ENCODE results near the gene PXMP2. TPM values are rescaled to one million over a fixed set of nuclear protein-coding genes. Genes with fewer than 3 reads are reported as not detected.

PXMP2 gene
- total RNA-seq, 1 experiment from 2014 or later: 17.8 TPM

DNA sequence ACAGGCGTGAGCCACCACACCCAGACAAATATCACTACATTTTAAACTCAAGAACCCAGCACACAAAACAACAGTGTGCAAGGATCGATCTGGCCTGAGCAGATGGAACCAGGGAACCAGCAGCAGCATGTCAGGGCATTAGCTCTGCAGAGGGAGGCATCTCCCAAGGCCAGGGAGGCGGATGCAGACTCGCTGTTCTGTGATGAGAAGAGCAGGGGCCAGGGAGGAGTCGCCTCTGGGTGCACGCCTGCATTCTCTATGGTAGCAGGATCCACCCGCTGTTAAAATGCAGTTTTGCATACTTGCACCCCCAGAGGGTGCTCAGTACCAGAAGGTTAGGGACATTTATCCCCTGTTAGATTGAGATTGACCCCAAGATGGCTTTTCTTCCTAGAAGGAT lies 41.1 kb downstream of the PXMP2 start:
- H3K9me3 Mint-ChIP-seq: peaks cover 13 to 16% of the 10 kb centered on the region in 2 experiments
- Histone ChIP-seq H3K27ac (ENCODE audit: insufficient read length, low read depth, low read length) (no peak overlapping the region), H2AK5ac (ENCODE audit: insufficient read length, low read length) (no peak overlapping the region), H3K9me3 (ENCODE audit: control insufficient read depth, low read depth, low read length) (no peaks in the 10 kb centered on the region), H2BK12ac (ENCODE audit: insufficient read length, low read depth, low read length) (no peak overlapping the region), H4K8ac (replicated peaks; ENCODE audit: insufficient read length, low read depth, low read length) (no peak overlapping the region), H3K56ac (ENCODE audit: insufficient read length, low read depth, low read length) (no peak overlapping the region), H3K14ac (ENCODE audit: insufficient read depth, low read length) (no peak overlapping the region), H3K9ac (ENCODE audit: extremely low read depth, insufficient read length, low read length) (no peak overlapping the region), H3K4me1 (ENCODE audit: insufficient read depth, low read length) (no peaks in the 10 kb centered on the region), H3T11ph (ENCODE audit: low read length) (no peak overlapping the region), H3K4me2 (ENCODE audit: insufficient read depth, insufficient read length, low read length) (no peak overlapping the region), H2BK15ac (ENCODE audit: low read depth, low read length) (no peak overlapping the region), H2BK20ac (ENCODE audit: low read depth, low read length, poor library complexity, severe bottlenecking) (no peak overlapping the region), H2AFZ (ENCODE audit: low read length) (no peak overlapping the region), H2BK120ac (ENCODE audit: low read depth, low read length, poor library complexity, severe bottlenecking) (no peak overlapping the region), H3K18ac (ENCODE audit: insufficient read length, low read depth, low read length) (no peak overlapping the region), H3K27me3 (ENCODE audit: insufficient read depth, low read length) (no peaks in the 10 kb centered on the region), H3K79me1 (ENCODE audit: insufficient read depth, low read depth, low read length, poor library complexity, severe bottlenecking) (no peaks in the 10 kb centered on the region), H4K5ac (ENCODE audit: insufficient read length, low read depth, low read length) (no peak overlapping the region), H4K20me1 (ENCODE audit: control insufficient read depth, insufficient read depth, insufficient read length) (no peaks in the 10 kb centered on the region), H2BK5ac (ENCODE audit: insufficient read length, low read length) (no peak overlapping the region), H3K23me2 (ENCODE audit: insufficient read length, low read depth, low read length, poor library complexity, severe bottlenecking) (no peaks in the 10 kb centered on the region), H3K23ac (ENCODE audit: insufficient read length, low read depth, low read length) (no peak overlapping the region), H4K91ac (ENCODE audit: insufficient read length, low read depth, low read length) (no peak overlapping the region), H3K79me2 (ENCODE audit: insufficient read depth, low read length) (no peaks in the 10 kb centered on the region), H3K4ac (ENCODE audit: low read depth, low read length) (no peak overlapping the region)
- WGBS (ENCODE audit: extremely low coverage, insufficient read length, low lambda C conversion rate): no CpG with 5 or more reads among the region's 7 CpGs
- peaks cover 79 to 95% (median 94%) of the 10 kb centered on the region in 3 experiments for H3K36me3 Mint-ChIP-seq (ENCODE audit: insufficient read depth in 1 of 3, low read depth in 3 of 3)
- DNase-seq: no peak
- H3K4me1 Mint-ChIP-seq: no peaks in the 10 kb centered on the region
- peak overlapping the region in 1 of 2 experiments; percentile 14; a peak in 1 of 5 replicates for H3K4me3 Mint-ChIP-seq
- no peaks in the 10 kb centered on the region for H3K27me3 Mint-ChIP-seq (ENCODE audit: low read depth)
- peak overlapping the region in 1 of 3 experiments; percentile 91; a peak in 3 of 7 replicates for H3K27ac Mint-ChIP-seq
- TF ChIP-seq, protein P1, sequence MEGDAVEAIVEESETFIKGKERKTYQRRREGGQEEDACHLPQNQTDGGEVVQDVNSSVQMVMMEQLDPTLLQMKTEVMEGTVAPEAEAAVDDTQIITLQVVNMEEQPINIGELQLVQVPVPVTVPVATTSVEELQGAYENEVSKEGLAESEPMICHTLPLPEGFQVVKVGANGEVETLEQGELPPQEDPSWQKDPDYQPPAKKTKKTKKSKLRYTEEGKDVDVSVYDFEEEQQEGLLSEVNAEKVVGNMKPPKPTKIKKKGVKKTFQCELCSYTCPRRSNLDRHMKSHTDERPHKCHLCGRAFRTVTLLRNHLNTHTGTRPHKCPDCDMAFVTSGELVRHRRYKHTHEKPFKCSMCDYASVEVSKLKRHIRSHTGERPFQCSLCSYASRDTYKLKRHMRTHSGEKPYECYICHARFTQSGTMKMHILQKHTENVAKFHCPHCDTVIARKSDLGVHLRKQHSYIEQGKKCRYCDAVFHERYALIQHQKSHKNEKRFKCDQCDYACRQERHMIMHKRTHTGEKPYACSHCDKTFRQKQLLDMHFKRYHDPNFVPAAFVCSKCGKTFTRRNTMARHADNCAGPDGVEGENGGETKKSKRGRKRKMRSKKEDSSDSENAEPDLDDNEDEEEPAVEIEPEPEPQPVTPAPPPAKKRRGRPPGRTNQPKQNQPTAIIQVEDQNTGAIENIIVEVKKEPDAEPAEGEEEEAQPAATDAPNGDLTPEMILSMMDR (conservative IDR thresholded peaks at IDR 0.05): no peak

Measured in H9 (cell line).